DMS79 treated with DMSO at 0.1 percent for 48 hours (cell line): Measurements from ENCODE around the gene DDR2.
"Not testable (repeated sequence)": the region's sequence is repeated elsewhere in the genome, so short reads cannot be mapped to it uniquely, and the experiment has no call there.

Experiments used
- DNase-seq: peaks from one replicate; lab custom pipeline; 2025; lab: John Stamatoyannopoulos, UW

The DDR2 gene

GRCh38 chr1:162779043-162779442, 146.8 kb downstream of the DDR2 start:
- no peak for DNase-seq

GRCh38 chr1:162782671-162783070, 150.4 kb downstream of the DDR2 start:
- no peak for DNase-seq

GRCh38 chr1:162784926-162785325, 152.7 kb downstream of the DDR2 start:
- DNase-seq: not testable (repeated sequence)

- DNase-seq: peak; percentile 12
Measured at GRCh38 chr1:162788783-162789182, 156.5 kb downstream of the DDR2 start.

- peak; percentile 44 for DNase-seq
Measured at GRCh38 chr1:162790303-162790984, 158.2 kb downstream of the DDR2 start, which contains the start of gene HSD17B7. TSS of gene HSD17B7 (plus strand) at chr1:162790702. CDS start at chr1:162790801, 99 bp downstream.

- peak; percentile 34 for DNase-seq
Measured at GRCh38 chr1:162790985-162791357, 158.7 kb downstream of the DDR2 start.

- not testable (repeated sequence) for DNase-seq
Measured at GRCh38 chr1:162794284-162794683, 162.0 kb downstream of the DDR2 start.

GRCh38 chr1:162796617-162797279, 164.5 kb downstream of the DDR2 start:
- DNase-seq: not testable (repeated sequence)

GRCh38 chr1:162799995-162800830, 167.9 kb downstream of the DDR2 start:
- DNase-seq: peak; percentile 18

GRCh38 chr1:162807503-162807902, 175.2 kb downstream of the DDR2 start:
- DNase-seq: not testable (repeated sequence)

GRCh38 chr1:162812357-162812756, 180.1 kb downstream of the DDR2 start:
- not testable (repeated sequence) for DNase-seq

GRCh38 chr1:162818136-162818535, 185.9 kb downstream of the DDR2 start:
- DNase-seq: not testable (repeated sequence)

GRCh38 chr1:162818666-162819065, 186.4 kb downstream of the DDR2 start:
- not testable (repeated sequence) for DNase-seq

GRCh38 chr1:162822391-162823200, 190.3 kb downstream of the DDR2 start:
- peak; percentile 22 for DNase-seq

- no peak for DNase-seq
Measured at GRCh38 chr1:162823231-162823630, 191.0 kb downstream of the DDR2 start.

GRCh38 chr1:162823771-162824525, 191.7 kb downstream of the DDR2 start:
- DNase-seq: no peak

- no peak for DNase-seq
Measured at GRCh38 chr1:162829268-162829667, 197.0 kb downstream of the DDR2 start.

GRCh38 chr1:162832470-162832869, 200.2 kb downstream of the DDR2 start:
- DNase-seq: no peak

- DNase-seq: no peak
Measured at GRCh38 chr1:162835157-162835899, 203.1 kb downstream of the DDR2 start.
